Mammary epithelial cell (primary cell): ENCODE data around the gene LMF2.

ENCODE experiments used
- EZH2 ChIP-seq: IDR thresholded peaks from 2 replicates; pipeline ENCODE4 v1.6.1; 2012; ENCODE audit warnings: low read length, inconsistent platforms, borderline replicate concordance
- TF ChIP-seq, protein P1 (sequence below), 2 donors: IDR thresholded peaks in 1 of 2; conservative IDR thresholded peaks in 1 of 2; 2 replicates each; pipeline ENCODE4 v1.5.1; 2011 to 2012; ENCODE audit warnings: inconsistent platforms in 2 of 2, low read length in 2 of 2, mild to moderate bottlenecking in 2 of 2, control low read depth in 1 of 2, low read depth in 1 of 2; ENCODE audit not compliant: insufficient read depth in 1 of 2; ENCODE audit errors: extremely low read depth in 1 of 2

DNA sequence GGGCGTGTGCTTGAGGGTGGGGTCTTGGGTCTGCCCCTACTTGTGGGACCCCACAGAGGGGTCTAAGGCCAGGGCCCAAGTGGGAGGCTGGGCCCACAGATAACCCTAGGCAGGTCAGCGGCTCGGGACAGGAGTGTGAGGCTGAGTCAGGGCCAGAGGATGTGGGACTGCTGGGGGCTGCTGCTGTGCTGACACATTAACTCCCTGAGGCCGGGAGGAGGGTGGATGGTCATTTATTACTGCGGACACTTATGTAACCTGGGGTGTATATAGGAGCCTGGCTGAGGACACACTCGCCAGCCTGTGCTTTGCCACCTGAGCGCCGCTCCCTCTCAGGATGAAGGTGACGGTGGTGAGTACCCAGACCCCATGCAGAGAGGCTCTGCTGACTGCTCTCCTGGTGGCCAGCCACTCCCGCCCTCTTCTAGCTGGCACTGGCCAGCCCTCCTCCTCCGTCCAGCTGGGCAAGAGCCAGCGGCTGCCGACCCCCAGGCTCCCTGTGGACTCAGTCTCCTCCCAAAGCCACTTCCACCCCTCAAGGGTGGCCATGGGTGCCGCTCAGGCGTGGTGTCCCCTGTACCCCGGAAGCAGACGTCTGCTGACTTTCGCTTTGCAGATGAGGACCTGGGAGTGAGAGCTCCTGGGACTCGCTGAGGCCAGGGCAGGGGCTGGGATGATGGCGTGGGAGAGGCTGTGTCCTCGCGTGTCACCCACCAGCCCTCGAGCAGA lies 20.8 kb downstream of the LMF2 start, which contains the start of gene MIOX:
- TF ChIP-seq, protein P1, sequence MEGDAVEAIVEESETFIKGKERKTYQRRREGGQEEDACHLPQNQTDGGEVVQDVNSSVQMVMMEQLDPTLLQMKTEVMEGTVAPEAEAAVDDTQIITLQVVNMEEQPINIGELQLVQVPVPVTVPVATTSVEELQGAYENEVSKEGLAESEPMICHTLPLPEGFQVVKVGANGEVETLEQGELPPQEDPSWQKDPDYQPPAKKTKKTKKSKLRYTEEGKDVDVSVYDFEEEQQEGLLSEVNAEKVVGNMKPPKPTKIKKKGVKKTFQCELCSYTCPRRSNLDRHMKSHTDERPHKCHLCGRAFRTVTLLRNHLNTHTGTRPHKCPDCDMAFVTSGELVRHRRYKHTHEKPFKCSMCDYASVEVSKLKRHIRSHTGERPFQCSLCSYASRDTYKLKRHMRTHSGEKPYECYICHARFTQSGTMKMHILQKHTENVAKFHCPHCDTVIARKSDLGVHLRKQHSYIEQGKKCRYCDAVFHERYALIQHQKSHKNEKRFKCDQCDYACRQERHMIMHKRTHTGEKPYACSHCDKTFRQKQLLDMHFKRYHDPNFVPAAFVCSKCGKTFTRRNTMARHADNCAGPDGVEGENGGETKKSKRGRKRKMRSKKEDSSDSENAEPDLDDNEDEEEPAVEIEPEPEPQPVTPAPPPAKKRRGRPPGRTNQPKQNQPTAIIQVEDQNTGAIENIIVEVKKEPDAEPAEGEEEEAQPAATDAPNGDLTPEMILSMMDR (conservative IDR thresholded peaks at IDR 0.05 in 1 of 2, IDR thresholded peaks at IDR 0.05 in 1 of 2; ENCODE audit: extremely low read depth in 1 of 2, insufficient read depth in 1 of 2, low read depth in 1 of 2, low read length in 2 of 2), result no peak
- no peak for TF ChIP-seq EZH2
